ENCODE results near the gene VWF.

The VWF gene

GRCh38 chr12:6115389-6115788, 9.1 kb downstream of the VWF start:
- no peak for DNase-seq (ENCODE audit: low spot score)
- TF ChIP-seq CTCF (IDR thresholded peaks at IDR 0.05) = no peak
- Histone ChIP-seq H3K27ac (peak overlapping the region in 1 of 2 donors; percentile 47), H3K4me3 (no peak overlapping the region)

GRCh38 chr12:6114476-6114870, 10.0 kb downstream of the VWF start:
- no peak for DNase-seq (ENCODE audit: low spot score)
- Histone ChIP-seq H3K27ac (peak overlapping the region in 1 of 2 donors; percentile 28), H3K4me3 (no peak overlapping the region)
- TF ChIP-seq CTCF (IDR thresholded peaks at IDR 0.05) = no peak

GRCh38 chr12:6113691-6114475, 10.6 kb downstream of the VWF start:
- no peak overlapping the region for H3K4me3 ChIP-seq

GRCh38 chr12:6112004-6112403, 12.5 kb downstream of the VWF start:
- no peak overlapping the region for H3K27ac ChIP-seq
- H3K4me3 ChIP-seq = no peak overlapping the region
- no peak for TF ChIP-seq CTCF (IDR thresholded peaks at IDR 0.05)
- DNase-seq (ENCODE audit: low spot score) = no peak

More at GRCh38 chr12:6113691-6114475, 10.6 kb downstream of the VWF start:
- DNase-seq (ENCODE audit: low spot score) = no peak
- peak overlapping the region in 1 of 2 donors; percentile 28 for H3K27ac ChIP-seq
- TF ChIP-seq CTCF (IDR thresholded peaks at IDR 0.05) = no peak

GRCh38 chr12:6110006-6110405, 14.5 kb downstream of the VWF start:
- no peak for DNase-seq (ENCODE audit: low spot score)
- no peak for TF ChIP-seq CTCF (IDR thresholded peaks at IDR 0.05)

GRCh38 chr12:6106218-6106617, 18.3 kb downstream of the VWF start:
- Histone ChIP-seq H3K27ac (no peak overlapping the region), H3K4me3 (no peak overlapping the region)
- no peak for DNase-seq (ENCODE audit: low spot score)
- TF ChIP-seq CTCF (IDR thresholded peaks at IDR 0.05) = no peak

More at GRCh38 chr12:6110006-6110405, 14.5 kb downstream of the VWF start:
- no peak overlapping the region for H3K4me3 ChIP-seq
- no peak overlapping the region for H3K27ac ChIP-seq

GRCh38 chr12:6104842-6105241, 19.6 kb downstream of the VWF start:
- Histone ChIP-seq H3K27ac (no peak overlapping the region), H3K4me3 (no peak overlapping the region)
- TF ChIP-seq CTCF (IDR thresholded peaks at IDR 0.05) = no peak
- no peak for DNase-seq (ENCODE audit: low spot score)
